NCI-H1105 treated with DMSO at 0.1 percent for 48 hours (cell line): ENCODE results near the gene ZRSR2.

ENCODE experiments used
- DNase-seq: peaks from one replicate; lab custom pipeline; 2025; lab: John Stamatoyannopoulos, UW

Gene ZRSR2

DNA sequence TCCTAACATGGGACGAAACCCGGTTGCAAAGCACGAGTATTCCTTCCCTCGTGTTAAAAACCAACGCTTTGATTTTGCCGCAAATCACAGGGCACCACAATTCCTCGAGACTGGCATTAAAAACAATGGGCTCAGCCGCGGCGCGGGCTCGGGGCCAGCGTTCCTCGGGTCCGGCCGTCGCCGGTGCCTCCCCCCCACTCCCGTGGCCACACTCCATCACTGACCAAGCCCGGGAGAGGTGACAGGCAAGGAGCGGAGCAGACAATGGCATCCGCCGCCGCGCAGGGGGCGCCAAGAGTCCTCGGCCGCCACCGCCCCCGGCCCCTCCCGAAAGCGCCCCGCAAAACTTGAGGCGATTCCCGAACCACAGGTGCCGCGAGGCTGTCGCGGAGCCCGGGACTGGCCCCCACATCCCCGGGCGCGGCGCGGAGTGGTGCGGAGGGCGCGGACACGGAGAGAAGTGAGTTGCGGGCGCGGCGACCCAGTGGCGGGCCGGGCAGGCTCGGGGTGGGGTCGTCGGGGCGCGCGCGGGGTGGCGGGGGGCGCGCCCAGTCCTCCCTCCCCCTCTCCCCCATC lies 63.9 kb downstream of the ZRSR2 start:
- peak; percentile 26 for DNase-seq

GRCh38 chrX:15854712-15855567 lies 64.7 kb downstream of the ZRSR2 start, which contains the start of gene AP1S2:
TSS of gene AP1S2 (minus strand) at chrX:15854813. CDS start at chrX:15852524, 2,289 bp downstream.
- DNase-seq: peak; percentile 89

- peak; percentile 29 for DNase-seq
Measured at GRCh38 chrX:15855568-15856221, 65.4 kb downstream of the ZRSR2 start.

DNA sequence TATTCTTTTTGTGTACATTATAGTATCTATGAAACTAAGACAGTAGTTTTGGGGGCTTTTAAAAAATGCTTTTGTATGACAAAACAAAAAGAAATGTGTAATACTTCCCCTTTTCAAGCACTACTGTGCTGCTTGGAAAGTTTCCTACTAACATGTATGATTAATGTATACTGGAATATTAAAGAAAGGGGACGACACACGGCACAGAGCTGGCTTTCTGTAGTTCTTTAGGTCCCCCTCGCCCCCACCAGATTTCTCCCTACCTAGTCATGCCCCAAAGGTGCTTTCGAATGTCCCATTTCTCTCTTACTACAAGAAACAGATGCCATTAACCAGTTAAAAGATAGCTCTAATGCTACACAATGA lies 65.9 kb downstream of the ZRSR2 start:
- no peak for DNase-seq

DNA sequence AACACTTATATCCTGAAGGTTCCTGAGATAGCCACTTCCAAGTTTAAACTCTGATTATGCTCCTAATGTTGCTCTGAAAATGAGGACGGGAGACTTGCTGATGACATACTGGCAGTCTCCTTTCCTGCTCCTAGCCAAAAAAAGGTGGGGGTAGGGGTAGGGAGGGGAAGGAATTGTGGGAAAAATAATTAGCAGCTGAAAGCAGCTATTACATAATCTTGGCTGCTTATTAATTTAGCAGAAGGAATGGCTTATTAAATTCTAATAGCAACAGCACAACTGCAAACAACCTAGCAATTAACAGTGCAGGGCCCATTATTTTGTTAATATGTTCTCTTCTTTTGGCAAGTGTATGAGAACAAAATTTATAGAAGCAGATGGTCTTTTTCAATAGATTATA lies 66.4 kb downstream of the ZRSR2 start:
- DNase-seq: peak; percentile 74

GRCh38 chrX:15858051-15858450 lies 67.8 kb downstream of the ZRSR2 start:
- no peak for DNase-seq

- no peak for DNase-seq
Measured at GRCh38 chrX:15860921-15861320, 70.6 kb downstream of the ZRSR2 start.

DNA sequence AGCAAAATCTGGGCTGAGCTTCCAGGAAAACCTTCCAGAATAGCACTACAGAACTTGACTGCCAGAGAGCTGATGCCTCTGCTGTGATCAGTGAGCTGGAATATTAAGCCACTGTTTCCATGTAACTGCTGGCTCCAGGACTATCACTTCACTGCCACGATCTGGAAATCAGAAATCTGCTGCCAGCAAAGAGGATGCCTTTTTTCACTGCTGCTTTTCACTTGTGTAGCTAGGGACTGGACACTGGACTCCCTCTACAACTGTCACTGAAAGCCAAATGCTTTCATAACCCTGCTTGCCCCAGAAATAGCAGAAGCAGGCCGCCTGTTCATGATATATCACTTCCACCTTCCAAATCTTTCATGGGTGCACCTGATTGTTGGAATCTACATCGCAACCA lies 73.7 kb downstream of the ZRSR2 start:
- DNase-seq: no peak

DNA sequence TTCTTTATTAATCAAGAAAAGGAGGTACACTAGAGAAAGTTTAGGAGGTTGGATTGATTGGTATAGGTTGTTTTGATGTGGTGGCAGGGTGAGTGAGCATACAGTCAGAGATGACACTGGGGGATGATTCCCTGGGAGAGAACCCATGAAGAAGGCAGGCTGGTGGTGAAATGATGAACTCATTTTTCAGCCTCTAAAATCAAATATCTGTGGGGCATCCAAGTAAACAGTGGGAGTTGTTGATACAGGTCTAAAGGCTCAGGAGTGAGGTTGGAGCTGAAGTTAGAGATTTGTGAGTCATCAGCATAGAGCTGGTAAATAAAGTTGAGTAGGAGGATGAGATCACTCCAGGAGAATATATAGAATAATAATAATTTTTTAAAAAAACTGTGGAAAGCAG lies 74.3 kb downstream of the ZRSR2 start:
- no peak for DNase-seq

DNA sequence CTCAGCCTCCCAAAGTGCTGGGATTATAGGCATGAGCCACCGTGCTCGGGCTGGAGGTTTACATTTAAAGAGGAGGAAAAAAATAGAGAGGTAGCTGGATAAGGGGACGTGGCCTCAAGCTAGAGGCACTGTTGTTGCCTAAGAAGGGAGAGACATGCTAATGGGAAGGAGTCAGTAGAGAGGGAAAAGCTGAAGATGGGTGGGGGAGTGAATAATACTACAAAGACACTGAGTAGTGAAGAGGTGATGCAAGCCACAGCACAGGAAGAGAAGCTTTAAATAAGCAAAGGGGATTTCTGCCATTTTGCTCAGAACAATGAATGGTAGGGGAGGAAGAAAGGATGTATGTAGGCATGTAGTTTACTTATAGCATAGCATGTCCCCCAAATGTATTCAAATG lies 75.9 kb downstream of the ZRSR2 start:
- DNase-seq: no peak

GRCh38 chrX:15869695-15870094 lies 79.4 kb downstream of the ZRSR2 start:
- no peak for DNase-seq

GRCh38 chrX:15870310-15870709 lies 80.0 kb downstream of the ZRSR2 start:
- DNase-seq: no peak
